C4-2B (cell line): ENCODE results near the gene SPINK1.
"Not testable (repeated sequence)": the region's sequence is repeated elsewhere in the genome, so short reads cannot be mapped to it uniquely, and the experiment has no call there.

Source experiments
- H3K27ac ChIP-seq: fragments of 450-650 bp; 2 replicates; pipeline ENCODE4 v1.5.1; 2017
- ZFX ChIP-seq: fragments of 450-650 bp; IDR thresholded peaks from 2 replicates; pipeline ENCODE4 v1.6.1; 2017
- TF ChIP-seq, protein P1 (sequence below): fragments of 450-650 bp; conservative IDR thresholded peaks from 2 replicates; pipeline ENCODE4 v1.5.1; 2017; ENCODE audit warnings: mild to moderate bottlenecking

Gene SPINK1

GRCh38 chr5:147813696-147814095 lies 17.8 kb downstream of the SPINK1 start:
- TF ChIP-seq, protein P1, sequence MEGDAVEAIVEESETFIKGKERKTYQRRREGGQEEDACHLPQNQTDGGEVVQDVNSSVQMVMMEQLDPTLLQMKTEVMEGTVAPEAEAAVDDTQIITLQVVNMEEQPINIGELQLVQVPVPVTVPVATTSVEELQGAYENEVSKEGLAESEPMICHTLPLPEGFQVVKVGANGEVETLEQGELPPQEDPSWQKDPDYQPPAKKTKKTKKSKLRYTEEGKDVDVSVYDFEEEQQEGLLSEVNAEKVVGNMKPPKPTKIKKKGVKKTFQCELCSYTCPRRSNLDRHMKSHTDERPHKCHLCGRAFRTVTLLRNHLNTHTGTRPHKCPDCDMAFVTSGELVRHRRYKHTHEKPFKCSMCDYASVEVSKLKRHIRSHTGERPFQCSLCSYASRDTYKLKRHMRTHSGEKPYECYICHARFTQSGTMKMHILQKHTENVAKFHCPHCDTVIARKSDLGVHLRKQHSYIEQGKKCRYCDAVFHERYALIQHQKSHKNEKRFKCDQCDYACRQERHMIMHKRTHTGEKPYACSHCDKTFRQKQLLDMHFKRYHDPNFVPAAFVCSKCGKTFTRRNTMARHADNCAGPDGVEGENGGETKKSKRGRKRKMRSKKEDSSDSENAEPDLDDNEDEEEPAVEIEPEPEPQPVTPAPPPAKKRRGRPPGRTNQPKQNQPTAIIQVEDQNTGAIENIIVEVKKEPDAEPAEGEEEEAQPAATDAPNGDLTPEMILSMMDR, result no peak
- TF ChIP-seq ZFX, result no peak
- H3K27ac ChIP-seq, result no peak overlapping the region

DNA sequence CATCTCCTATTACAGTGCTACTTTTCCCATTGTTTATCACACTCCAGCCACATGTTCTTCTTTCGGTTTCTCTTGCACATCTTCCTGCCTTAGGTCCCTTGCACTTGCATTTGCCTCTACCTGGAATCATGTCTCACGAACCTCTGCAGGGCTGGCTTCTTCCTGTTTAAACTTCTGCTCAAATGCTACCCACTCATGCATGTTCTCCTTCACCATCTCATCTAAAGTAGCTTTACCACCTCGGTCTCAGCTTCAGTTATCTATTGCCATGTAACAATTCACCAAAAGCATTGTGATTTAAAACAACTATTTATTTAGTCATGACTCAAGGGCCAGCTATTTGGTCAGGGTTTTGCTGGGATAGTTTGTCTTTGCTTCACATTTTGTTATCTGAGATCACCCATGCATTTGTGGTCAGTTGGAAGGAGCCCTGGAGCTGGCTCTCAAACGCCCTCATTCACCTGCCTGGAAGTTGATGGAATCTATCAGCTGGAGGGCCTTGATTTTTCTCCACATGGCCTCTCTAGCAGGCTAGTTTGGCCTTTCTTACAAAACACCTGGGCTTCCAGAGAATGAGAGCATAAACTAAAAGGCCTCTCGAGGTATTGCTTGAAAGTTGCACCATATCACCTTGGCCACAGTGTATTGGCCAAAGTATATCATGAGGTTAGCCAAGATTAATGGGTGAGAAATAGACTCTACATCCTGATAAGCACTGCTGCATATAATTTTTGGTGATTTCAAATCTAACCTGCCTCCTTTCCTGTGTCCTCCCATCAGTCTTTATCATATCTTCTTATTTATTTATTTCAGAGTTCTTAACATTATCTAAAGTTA lies 21.4 kb downstream of the SPINK1 start:
- H3K27ac ChIP-seq, result no peak overlapping the region
- TF ChIP-seq ZFX, result no peak
- TF ChIP-seq, protein P1, result no peak

GRCh38 chr5:147805030-147805454 lies 26.4 kb downstream of the SPINK1 start:
- no peak overlapping the region for H3K27ac ChIP-seq
- TF ChIP-seq, protein P1, result no peak
- TF ChIP-seq ZFX, result no peak

DNA sequence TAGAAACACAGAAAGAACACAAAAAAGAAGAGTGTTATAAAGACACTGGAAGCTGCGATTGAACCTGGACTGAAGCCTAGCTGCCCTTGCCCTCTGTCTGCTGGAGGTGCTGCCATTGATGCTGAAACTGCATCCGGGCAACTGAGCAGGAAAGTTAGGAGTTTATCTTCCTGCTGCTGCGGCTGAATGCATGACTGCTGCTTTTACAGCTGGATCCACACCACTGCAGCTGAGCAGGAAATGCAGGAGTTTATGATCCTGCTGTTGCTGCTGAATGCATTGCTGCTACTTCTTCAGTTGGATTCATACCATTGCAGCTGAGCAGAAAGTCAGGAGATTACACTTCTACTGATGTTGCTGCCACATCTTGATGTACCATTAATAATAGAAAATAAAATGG lies 27.1 kb downstream of the SPINK1 start:
- no peak overlapping the region for H3K27ac ChIP-seq
- TF ChIP-seq, protein P1, result no peak
- no peak for TF ChIP-seq ZFX

GRCh38 chr5:147803926-147804325 lies 27.5 kb downstream of the SPINK1 start:
- no peak overlapping the region for H3K27ac ChIP-seq
- TF ChIP-seq ZFX, result no peak
- TF ChIP-seq, protein P1, result no peak

DNA sequence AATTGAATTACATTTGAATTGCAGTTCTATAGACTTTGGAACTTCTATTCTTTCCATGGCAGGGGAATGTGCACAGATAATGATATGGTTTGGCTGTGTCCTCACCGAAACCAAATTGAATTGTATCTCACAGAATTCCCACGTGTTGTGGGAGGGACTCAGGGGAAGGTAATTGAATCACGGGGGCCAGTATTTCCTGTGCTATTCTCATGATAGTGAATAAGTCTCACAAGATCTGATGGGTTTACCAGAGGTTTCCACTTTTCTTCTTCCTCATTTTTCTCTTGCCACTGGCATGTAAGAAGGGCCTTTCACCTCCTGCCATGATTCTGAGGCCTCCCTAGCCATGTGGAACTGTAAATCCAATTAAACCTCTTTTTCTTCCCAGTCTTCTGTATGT lies 28.3 kb downstream of the SPINK1 start:
- not testable (repeated sequence) for H3K27ac ChIP-seq

DNA sequence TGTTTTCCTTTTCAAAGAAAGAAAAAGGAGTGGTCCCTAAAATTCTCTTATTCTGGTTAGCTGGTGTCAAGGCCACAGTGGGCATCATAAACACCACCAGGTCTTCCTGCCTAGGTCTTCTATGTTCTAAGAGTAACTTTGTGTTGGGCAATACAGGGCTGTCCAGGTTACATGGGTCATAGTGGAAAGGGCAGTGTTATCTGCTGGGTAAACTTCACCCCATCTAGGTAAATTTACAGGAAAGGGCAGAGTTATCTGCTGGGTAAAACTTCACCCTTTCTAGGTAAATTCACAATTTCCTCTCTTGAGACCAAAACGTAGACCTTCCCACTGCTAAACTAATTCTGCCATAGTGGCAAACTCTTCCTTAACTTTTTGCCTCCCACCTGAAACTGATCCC lies 30.0 kb downstream of the SPINK1 start:
- no peak overlapping the region for H3K27ac ChIP-seq
- TF ChIP-seq ZFX, result no peak
- TF ChIP-seq, protein P1, result no peak

DNA sequence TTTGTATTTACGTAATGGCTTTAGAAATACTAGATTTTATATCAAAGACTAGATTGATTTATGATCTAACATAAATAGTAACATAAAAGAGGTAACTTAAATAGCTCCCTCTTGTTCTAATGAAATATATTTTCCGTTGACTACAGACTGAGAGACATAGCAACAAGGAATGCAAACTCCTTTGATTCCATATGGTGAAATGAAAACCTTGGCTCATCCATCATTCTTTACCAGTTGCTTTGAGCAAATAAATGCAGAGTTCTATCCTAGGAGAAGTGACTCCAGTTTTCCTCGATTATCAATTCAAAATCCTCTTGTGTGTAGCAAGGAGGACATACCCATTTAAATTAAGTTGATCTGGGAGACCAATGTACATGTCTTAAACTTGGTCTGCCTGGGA lies 31.0 kb downstream of the SPINK1 start:
- no peak overlapping the region for H3K27ac ChIP-seq
- TF ChIP-seq, protein P1, result no peak
- no peak for TF ChIP-seq ZFX
